SU-DHL-6 (cell line): Measurements from ENCODE around the gene ZNF814.

Experiments
- EZH2phosphoT487 ChIP-seq: fragments of 200-600 bp; sonication (generic), shearing (Covaris generic); conservative IDR thresholded peaks from 2 replicates; pipeline ENCODE4 v1.6.1; 2018; ENCODE audit warnings: mild to moderate bottlenecking, antibody characterized with exemption, low read length, moderate library complexity, mixed read lengths
- TF ChIP-seq, protein P1 (sequence below): fragments of 200-600 bp; sonication (generic); IDR thresholded peaks from one replicate; pipeline ENCODE4 v1.5.1; 2017; ENCODE audit warnings: antibody characterized with exemption, mild to moderate bottlenecking, low read length, moderate library complexity; ENCODE audit not compliant: insufficient read depth, poor library complexity, severe bottlenecking

DNA sequence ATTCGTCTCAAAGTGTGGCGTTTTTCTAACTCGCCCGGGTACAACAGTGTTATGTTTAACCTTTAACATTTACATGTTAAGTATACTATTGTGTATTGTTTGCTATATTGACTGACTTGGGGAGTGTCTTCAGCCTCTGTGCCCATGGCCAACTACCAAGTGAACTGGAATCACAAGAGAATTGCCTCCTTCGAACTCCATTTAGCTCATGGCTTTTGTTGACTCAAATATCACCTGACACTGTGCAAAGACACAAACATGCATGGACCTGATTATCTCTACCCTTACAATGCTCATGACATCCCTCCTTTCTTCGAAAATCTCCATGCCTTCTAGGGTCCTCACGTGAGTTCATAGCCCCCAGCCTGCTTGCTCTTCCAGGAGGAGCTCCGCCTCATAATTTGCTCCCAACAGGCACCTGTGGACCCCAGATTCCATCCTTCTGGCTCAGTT lies 704 bp downstream of the ZNF814 start:
- TF ChIP-seq, protein P1, sequence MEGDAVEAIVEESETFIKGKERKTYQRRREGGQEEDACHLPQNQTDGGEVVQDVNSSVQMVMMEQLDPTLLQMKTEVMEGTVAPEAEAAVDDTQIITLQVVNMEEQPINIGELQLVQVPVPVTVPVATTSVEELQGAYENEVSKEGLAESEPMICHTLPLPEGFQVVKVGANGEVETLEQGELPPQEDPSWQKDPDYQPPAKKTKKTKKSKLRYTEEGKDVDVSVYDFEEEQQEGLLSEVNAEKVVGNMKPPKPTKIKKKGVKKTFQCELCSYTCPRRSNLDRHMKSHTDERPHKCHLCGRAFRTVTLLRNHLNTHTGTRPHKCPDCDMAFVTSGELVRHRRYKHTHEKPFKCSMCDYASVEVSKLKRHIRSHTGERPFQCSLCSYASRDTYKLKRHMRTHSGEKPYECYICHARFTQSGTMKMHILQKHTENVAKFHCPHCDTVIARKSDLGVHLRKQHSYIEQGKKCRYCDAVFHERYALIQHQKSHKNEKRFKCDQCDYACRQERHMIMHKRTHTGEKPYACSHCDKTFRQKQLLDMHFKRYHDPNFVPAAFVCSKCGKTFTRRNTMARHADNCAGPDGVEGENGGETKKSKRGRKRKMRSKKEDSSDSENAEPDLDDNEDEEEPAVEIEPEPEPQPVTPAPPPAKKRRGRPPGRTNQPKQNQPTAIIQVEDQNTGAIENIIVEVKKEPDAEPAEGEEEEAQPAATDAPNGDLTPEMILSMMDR: no peak
- TF ChIP-seq EZH2phosphoT487: no peak
